Measurements from ENCODE around the gene VWDE.

Gene VWDE

DNA sequence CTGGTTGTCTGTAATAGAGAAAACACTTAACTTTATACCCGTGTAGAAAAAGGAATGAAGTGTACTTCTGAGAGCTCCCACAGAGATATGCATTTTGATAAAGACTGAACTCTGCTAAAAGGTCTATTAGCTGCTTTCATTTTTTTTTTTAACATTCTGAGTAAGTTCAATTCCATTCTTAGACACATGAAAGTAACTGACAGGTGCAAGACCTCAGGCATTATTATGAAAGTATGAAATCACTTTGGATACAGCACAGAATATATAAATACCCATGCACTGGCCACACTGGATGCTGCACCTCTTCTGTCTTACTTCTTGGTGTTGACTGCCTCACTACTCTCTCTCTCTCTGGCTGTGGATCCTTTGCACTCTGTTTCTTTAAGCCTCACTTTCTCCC, 46.2 kb downstream of the VWDE start:
- no peaks in the 10 kb centered on the region for H3K36me3 ChIP-seq (ENCODE audit: control insufficient read depth in 1 of 2, insufficient read depth in 2 of 2, low read length in 2 of 2)
- no peak overlapping the region for H2BK12ac ChIP-seq (ENCODE audit: low read length)
- peak in 1 of 2 donors; percentile 6 for DNase-seq
- no peak overlapping the region for H4K91ac ChIP-seq (ENCODE audit: low read depth, low read length)
- no peak overlapping the region for H2AK5ac ChIP-seq (ENCODE audit: low read length)
- H3K4me1 ChIP-seq (ENCODE audit: control insufficient read depth in 1 of 2, insufficient read depth in 2 of 2, low read length in 2 of 2): no peaks in the 10 kb centered on the region
- H3K4me3 ChIP-seq (ENCODE audit: low read depth, low read length): no peak overlapping the region
- H4K12ac ChIP-seq (ENCODE audit: low read depth, low read length): no peak overlapping the region
- no peak overlapping the region for H3K14ac ChIP-seq (ENCODE audit: low read length)
- no peaks in the 10 kb centered on the region for H3K79me2 ChIP-seq (ENCODE audit: control insufficient read depth, insufficient read depth, low read length, poor library complexity)
- no peak overlapping the region for H3K27ac ChIP-seq (ENCODE audit: low read depth, low read length)
- H3K4ac ChIP-seq (ENCODE audit: low read depth, low read length): no peak overlapping the region
- no peak overlapping the region for H3K9ac ChIP-seq (ENCODE audit: low read length)
- no peak overlapping the region for H4K8ac ChIP-seq (ENCODE audit: low read depth, low read length)
- H2AFZ ChIP-seq (ENCODE audit: insufficient read depth, low read length, poor library complexity): no peak overlapping the region
- H3K27me3 ChIP-seq (ENCODE audit: insufficient read depth, low read length): no peaks in the 10 kb centered on the region
- H2BK120ac ChIP-seq (ENCODE audit: insufficient read depth, low read length, poor library complexity): no peak overlapping the region
- H2BK5ac ChIP-seq (ENCODE audit: low read depth, low read length, poor library complexity): no peak overlapping the region
- H3K4me2 ChIP-seq (ENCODE audit: low read length): no peak overlapping the region
- H3K23ac ChIP-seq (ENCODE audit: low read length): no peak overlapping the region
- WGBS (ENCODE audit: extremely low coverage, insufficient coverage, insufficient read length): no CpG with 5 or more reads among the region's 1 CpG
- no peaks in the 10 kb centered on the region for H3K9me3 ChIP-seq (ENCODE audit: insufficient read depth, low read depth, low read length)
- H3K79me1 ChIP-seq (ENCODE audit: low read length): no peaks in the 10 kb centered on the region
- H3K18ac ChIP-seq (ENCODE audit: low read length): no peak overlapping the region

DNA sequence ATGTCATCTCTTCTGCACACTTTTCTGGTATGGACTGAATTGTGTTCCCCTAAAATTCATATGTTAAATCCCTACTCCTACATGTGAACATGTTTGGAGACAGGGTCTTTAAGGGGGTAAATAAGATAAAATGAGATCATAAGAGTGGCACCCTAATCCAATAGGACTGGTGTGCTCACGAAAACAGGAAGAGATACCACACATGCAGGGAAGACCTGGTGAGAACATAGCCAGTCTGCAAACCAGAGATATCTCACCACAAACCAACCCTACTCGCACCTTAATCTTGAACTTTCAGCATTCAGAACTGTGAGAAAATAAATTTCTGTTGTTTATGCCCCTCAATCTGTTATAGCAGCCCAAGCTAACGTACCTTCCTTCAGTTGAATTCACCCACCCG, 51.8 kb downstream of the VWDE start:
- no peaks in the 10 kb centered on the region for H3K27me3 ChIP-seq (ENCODE audit: insufficient read depth, low read length)
- no peak overlapping the region for H4K8ac ChIP-seq (ENCODE audit: low read depth, low read length)
- no peak overlapping the region for H3K9ac ChIP-seq (ENCODE audit: low read length)
- H3K14ac ChIP-seq (ENCODE audit: low read length): no peak overlapping the region
- H4K12ac ChIP-seq (ENCODE audit: low read depth, low read length): no peak overlapping the region
- no peak overlapping the region for H3K23ac ChIP-seq (ENCODE audit: low read length)
- H2BK12ac ChIP-seq (ENCODE audit: low read length): no peak overlapping the region
- DNase-seq: no peak
- no peak overlapping the region for H2BK120ac ChIP-seq (ENCODE audit: insufficient read depth, low read length, poor library complexity)
- no peak overlapping the region for H2AFZ ChIP-seq (ENCODE audit: insufficient read depth, low read length, poor library complexity)
- no peak overlapping the region for H3K4ac ChIP-seq (ENCODE audit: low read depth, low read length)
- WGBS (ENCODE audit: extremely low coverage, insufficient coverage, insufficient read length): no CpG with 5 or more reads among the region's 4 CpGs
- no peak overlapping the region for H3K27ac ChIP-seq (ENCODE audit: low read depth, low read length)
- no peaks in the 10 kb centered on the region for H3K4me1 ChIP-seq (ENCODE audit: control insufficient read depth in 1 of 2, insufficient read depth in 2 of 2, low read length in 2 of 2)
- no peak overlapping the region for H2BK5ac ChIP-seq (ENCODE audit: low read depth, low read length, poor library complexity)
- no peaks in the 10 kb centered on the region for H3K9me3 ChIP-seq (ENCODE audit: insufficient read depth, low read depth, low read length)
- no peaks in the 10 kb centered on the region for H3K79me1 ChIP-seq (ENCODE audit: low read length)
- H3K36me3 ChIP-seq (ENCODE audit: control insufficient read depth in 1 of 2, insufficient read depth in 2 of 2, low read length in 2 of 2): no peaks in the 10 kb centered on the region
- H2AK5ac ChIP-seq (ENCODE audit: low read length): no peak overlapping the region
- no peaks in the 10 kb centered on the region for H3K79me2 ChIP-seq (ENCODE audit: control insufficient read depth, insufficient read depth, low read length, poor library complexity)
- H3K18ac ChIP-seq (ENCODE audit: low read length): no peak overlapping the region
- H3K4me3 ChIP-seq (ENCODE audit: low read depth, low read length): no peak overlapping the region
- H4K91ac ChIP-seq (ENCODE audit: low read depth, low read length): no peak overlapping the region
- H3K4me2 ChIP-seq (ENCODE audit: low read length): no peak overlapping the region

DNA sequence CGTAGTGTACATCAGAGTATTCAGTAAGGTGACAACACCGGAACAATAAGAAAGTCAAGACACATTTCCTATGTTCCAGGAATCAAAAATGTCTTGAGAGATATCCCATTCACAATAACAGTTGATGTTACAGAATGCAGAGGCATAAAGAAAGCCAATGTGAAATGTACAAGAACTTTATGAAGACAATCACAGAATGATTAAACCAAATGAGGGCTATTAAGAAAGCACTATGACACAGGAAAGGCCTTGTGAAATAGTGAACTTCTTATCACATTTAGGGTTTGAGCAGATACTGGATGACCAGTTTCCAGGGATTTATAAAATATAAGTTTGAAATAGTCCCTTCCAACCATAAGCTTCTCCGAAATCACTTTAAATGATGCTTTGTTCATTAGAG, 52.7 kb downstream of the VWDE start:
- DNase-seq: no peak
- Histone ChIP-seq H2AK5ac (ENCODE audit: low read length) (no peak overlapping the region), H4K8ac (ENCODE audit: low read depth, low read length) (no peak overlapping the region), H3K4ac (ENCODE audit: low read depth, low read length) (no peak overlapping the region), H3K27ac (ENCODE audit: low read depth, low read length) (no peak overlapping the region), H3K18ac (ENCODE audit: low read length) (no peak overlapping the region), H3K79me2 (ENCODE audit: control insufficient read depth, insufficient read depth, low read length, poor library complexity) (no peaks in the 10 kb centered on the region), H2BK5ac (ENCODE audit: low read depth, low read length, poor library complexity) (no peak overlapping the region), H3K27me3 (ENCODE audit: insufficient read depth, low read length) (no peaks in the 10 kb centered on the region), H3K14ac (ENCODE audit: low read length) (no peak overlapping the region), H2BK12ac (ENCODE audit: low read length) (no peak overlapping the region), H3K79me1 (ENCODE audit: low read length) (no peaks in the 10 kb centered on the region), H3K36me3 (ENCODE audit: control insufficient read depth in 1 of 2, insufficient read depth in 2 of 2, low read length in 2 of 2) (no peaks in the 10 kb centered on the region), H4K91ac (ENCODE audit: low read depth, low read length) (no peak overlapping the region), H2BK120ac (ENCODE audit: insufficient read depth, low read length, poor library complexity) (no peak overlapping the region), H3K4me2 (ENCODE audit: low read length) (no peak overlapping the region), H2AFZ (ENCODE audit: insufficient read depth, low read length, poor library complexity) (no peak overlapping the region), H3K4me1 (ENCODE audit: control insufficient read depth in 1 of 2, insufficient read depth in 2 of 2, low read length in 2 of 2) (no peaks in the 10 kb centered on the region), H3K9ac (ENCODE audit: low read length) (no peak overlapping the region), H4K12ac (ENCODE audit: low read depth, low read length) (no peak overlapping the region), H3K9me3 (ENCODE audit: insufficient read depth, low read depth, low read length) (no peaks in the 10 kb centered on the region), H3K4me3 (ENCODE audit: low read depth, low read length) (no peak overlapping the region), H3K23ac (ENCODE audit: low read length) (no peak overlapping the region)
- no CpG with 5 or more reads among the region's 3 CpGs for WGBS (ENCODE audit: extremely low coverage, insufficient coverage, insufficient read length)

DNA sequence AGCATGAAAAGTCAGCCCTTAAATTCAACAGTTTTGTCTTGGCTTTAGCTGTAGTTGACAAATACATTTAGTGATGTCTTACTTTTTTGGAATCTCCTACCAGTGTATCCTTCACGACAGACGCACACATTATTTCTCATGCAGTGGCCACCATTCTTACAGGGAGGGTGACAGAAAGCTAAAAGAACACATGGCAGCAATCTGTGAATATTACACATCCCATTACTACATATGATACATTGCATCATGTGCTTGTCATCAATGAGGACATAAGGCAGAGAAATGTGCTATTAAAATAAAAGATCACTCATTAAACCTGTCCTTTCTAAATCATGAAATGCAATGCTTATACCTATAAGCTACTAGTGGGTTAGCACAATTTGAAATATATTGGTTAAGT, 66.6 kb downstream of the VWDE start:
- no peak for DNase-seq
- no peak overlapping the region for H3K9ac ChIP-seq (ENCODE audit: low read length)
- no peak overlapping the region for H3K4me3 ChIP-seq (ENCODE audit: low read depth, low read length)
- H2AFZ ChIP-seq (ENCODE audit: insufficient read depth, low read length, poor library complexity): no peak overlapping the region
- no peaks in the 10 kb centered on the region for H3K36me3 ChIP-seq (ENCODE audit: control insufficient read depth in 1 of 2, insufficient read depth in 2 of 2, low read length in 2 of 2)
- H3K4me1 ChIP-seq (ENCODE audit: control insufficient read depth in 1 of 2, insufficient read depth in 2 of 2, low read length in 2 of 2): no peaks in the 10 kb centered on the region
- no peak overlapping the region for H4K12ac ChIP-seq (ENCODE audit: low read depth, low read length)
- H3K23ac ChIP-seq (ENCODE audit: low read length): no peak overlapping the region
- H3K27ac ChIP-seq (ENCODE audit: low read depth, low read length): no peak overlapping the region
- H2BK120ac ChIP-seq (ENCODE audit: insufficient read depth, low read length, poor library complexity): no peak overlapping the region
- H4K91ac ChIP-seq (ENCODE audit: low read depth, low read length): no peak overlapping the region
- H2AK5ac ChIP-seq (ENCODE audit: low read length): no peak overlapping the region
- no peak overlapping the region for H3K4me2 ChIP-seq (ENCODE audit: low read length)
- H3K9me3 ChIP-seq (ENCODE audit: insufficient read depth, low read depth, low read length): no peaks in the 10 kb centered on the region
- H3K14ac ChIP-seq (ENCODE audit: low read length): no peak overlapping the region
- H2BK5ac ChIP-seq (ENCODE audit: low read depth, low read length, poor library complexity): no peak overlapping the region
- no peaks in the 10 kb centered on the region for H3K79me1 ChIP-seq (ENCODE audit: low read length)
- no peak overlapping the region for H2BK12ac ChIP-seq (ENCODE audit: low read length)
- no peak overlapping the region for H3K18ac ChIP-seq (ENCODE audit: low read length)
- H3K27me3 ChIP-seq (ENCODE audit: insufficient read depth, low read length): no peaks in the 10 kb centered on the region
- H3K4ac ChIP-seq (ENCODE audit: low read depth, low read length): no peak overlapping the region
- no CpG with 5 or more reads among the region's 2 CpGs for WGBS (ENCODE audit: extremely low coverage, insufficient coverage, insufficient read length)
- no peaks in the 10 kb centered on the region for H3K79me2 ChIP-seq (ENCODE audit: control insufficient read depth, insufficient read depth, low read length, poor library complexity)
- H4K8ac ChIP-seq (ENCODE audit: low read depth, low read length): no peak overlapping the region
